ENCODE data around the gene PLXNC1. TPM values are rescaled to one million over a fixed set of nuclear protein-coding genes. Genes with fewer than 3 reads are reported as not detected.
A peak's percentile ranks its signal among the peaks of the same experiment; 100 is the strongest.

The PLXNC1 gene
- polyA plus RNA-seq, 1 experiment = 2.2 TPM

DNA sequence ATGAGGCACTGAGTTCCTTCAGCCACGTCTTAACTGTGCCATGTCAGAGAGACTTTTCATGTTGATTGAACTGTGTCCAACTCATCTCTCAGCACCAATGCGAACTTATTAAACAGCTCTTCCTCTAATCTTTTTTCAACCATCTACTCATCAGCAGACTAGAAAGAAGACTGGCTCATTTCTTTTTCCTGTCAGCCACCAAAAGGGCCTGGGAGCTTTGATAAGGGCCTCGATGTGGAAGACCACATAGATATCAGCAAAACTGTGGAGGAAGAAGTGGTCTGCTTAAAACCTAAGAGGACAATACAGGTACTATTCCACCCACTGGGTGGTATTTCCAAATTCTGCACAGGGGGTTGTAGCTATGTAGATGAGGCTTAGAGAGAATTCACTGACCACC, 3.6 kb upstream of the PLXNC1 start:
- Histone ChIP-seq H3K27me3 (ENCODE audit: control insufficient read depth, insufficient read depth, low read length) (peaks cover 25% of the 10 kb centered on the region), H3K36me3 (ENCODE audit: control insufficient read depth, insufficient read depth, low read length) (no peaks in the 10 kb centered on the region), H3K4me3 (ENCODE audit: low read depth, low read length) (no peak overlapping the region)
- ChIA-PET CTCF (interaction anchor here (1.0 to 5.0 kb wide), 9 partner anchors 10 to 1191 kb away, joined by 3 to 44 read pairs (median 5); no protein-coding TSS in a partner anchor), POLR2A (no interaction called here)
- DNase-seq (ENCODE audit: low read depth) = no peak
- no peak for TF ChIP-seq CTCF (IDR thresholded peaks at IDR 0.05; ENCODE audit: insufficient read depth, low read depth, low read length)

GRCh38 chr12:94145191-94145983, 3.0 kb upstream of the PLXNC1 start:
- TF ChIP-seq CTCF (IDR thresholded peaks at IDR 0.05; ENCODE audit: insufficient read depth, low read depth, low read length) = peak; percentile 49
- CTCF ChIA-PET = interaction anchor here (0.6 to 5.0 kb wide), 14 partner anchors 10 to 1412 kb away, joined by 3 to 44 read pairs (median 4); no protein-coding TSS in a partner anchor
- Histone ChIP-seq H3K36me3 (ENCODE audit: control insufficient read depth, insufficient read depth, low read length) (no peaks in the 10 kb centered on the region), H3K4me3 (ENCODE audit: low read depth, low read length) (no peak overlapping the region), H3K27me3 (ENCODE audit: control insufficient read depth, insufficient read depth, low read length) (peaks cover 31% of the 10 kb centered on the region)
- POLR2A ChIA-PET = interaction anchor here (0.7 kb wide), 1 partner anchor 265 kb away, joined by 7 read pairs; no protein-coding TSS in a partner anchor
- no peak for DNase-seq (ENCODE audit: low read depth)

DNA sequence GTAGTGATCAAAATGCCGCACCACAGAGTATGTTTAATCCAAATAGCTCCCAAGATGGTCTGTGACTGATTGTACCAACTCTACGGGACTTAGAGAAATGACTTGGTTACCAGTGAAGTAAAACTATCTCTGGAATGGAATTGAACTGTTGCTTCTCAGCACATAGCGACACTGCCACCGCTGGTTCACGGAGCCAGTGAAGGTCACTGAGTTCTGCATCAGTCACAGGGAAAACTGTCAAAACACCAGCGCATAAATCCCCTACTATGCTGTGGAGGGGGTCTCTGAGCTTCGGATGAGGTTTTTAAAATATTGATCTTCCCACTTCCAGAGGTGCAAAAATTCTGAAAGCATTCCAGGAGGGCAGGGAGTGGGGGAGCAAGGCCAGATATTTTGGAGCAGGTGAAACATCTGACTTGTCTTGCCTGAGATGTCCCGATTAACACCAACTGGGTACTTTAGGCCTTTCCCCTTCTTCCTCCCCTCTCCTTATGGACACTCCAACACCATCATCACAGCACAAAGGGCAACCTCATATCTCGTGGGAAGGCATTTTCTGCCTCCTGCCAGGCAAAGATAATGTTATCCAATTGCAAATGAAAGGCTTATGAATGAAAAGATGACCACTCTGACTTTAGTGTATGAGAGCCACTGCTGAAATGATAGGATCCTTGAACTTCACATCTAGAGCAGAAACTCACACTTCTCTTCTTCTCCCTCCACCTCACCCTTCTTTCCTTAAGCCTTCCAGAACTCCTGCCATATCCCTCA, 2.0 kb upstream of the PLXNC1 start:
- ChIA-PET POLR2A (interaction anchor here (0.7 kb wide), 1 partner anchor 266 kb away, joined by 7 read pairs; no protein-coding TSS in a partner anchor), CTCF (interaction anchor here (0.6 to 5.0 kb wide), 12 partner anchors 11 to 1411 kb away, joined by 3 to 44 read pairs (median 4); no protein-coding TSS in a partner anchor)
- Histone ChIP-seq H3K27me3 (ENCODE audit: control insufficient read depth, insufficient read depth, low read length) (peaks cover 37% of the 10 kb centered on the region), H3K4me3 (ENCODE audit: low read depth, low read length) (no peak overlapping the region), H3K36me3 (ENCODE audit: control insufficient read depth, insufficient read depth, low read length) (no peaks in the 10 kb centered on the region)
- TF ChIP-seq CTCF (IDR thresholded peaks at IDR 0.05; ENCODE audit: insufficient read depth, low read depth, low read length) = no peak
- DNase-seq (ENCODE audit: low read depth) = no peak

DNA sequence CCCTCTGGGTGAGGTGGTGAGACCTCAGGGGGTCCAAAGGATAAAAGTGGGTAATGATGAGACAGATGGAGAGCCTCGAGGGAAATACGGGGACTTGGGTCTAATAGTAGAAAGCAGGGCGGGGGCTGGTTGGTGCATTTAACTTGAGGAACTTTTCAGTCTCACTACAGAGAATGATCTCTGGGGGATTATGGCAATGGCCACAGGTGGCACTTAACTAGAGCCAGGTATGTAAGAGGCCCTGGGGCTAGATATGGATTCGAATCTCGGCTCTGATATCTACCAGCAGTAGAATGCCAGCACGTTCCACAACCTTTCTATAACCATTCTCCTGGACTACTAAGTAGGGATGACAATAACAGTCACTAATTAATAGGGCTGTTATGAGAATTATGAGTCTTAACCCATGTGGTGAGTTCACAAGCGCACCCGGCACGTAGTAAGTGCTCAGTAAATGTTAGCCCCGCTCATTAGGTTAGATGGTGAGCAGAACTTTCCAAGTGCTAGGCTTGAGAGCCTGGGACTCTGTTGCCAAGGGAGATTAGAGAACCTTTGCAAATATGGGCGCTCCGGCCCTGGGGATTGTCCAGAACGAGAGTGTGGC, 888 bp upstream of the PLXNC1 start:
- TF ChIP-seq CTCF (IDR thresholded peaks at IDR 0.05; ENCODE audit: insufficient read depth, low read depth, low read length) = no peak
- ChIA-PET CTCF (interaction anchor here (4.2 kb wide), 1 partner anchor 12 kb away, joined by 29 read pairs; no protein-coding TSS in a partner anchor), POLR2A (no interaction called here)
- no peaks in the 10 kb centered on the region for H3K36me3 ChIP-seq (ENCODE audit: control insufficient read depth, insufficient read depth, low read length)
- H3K27me3 ChIP-seq (ENCODE audit: control insufficient read depth, insufficient read depth, low read length) = peaks cover 40% of the 10 kb centered on the region
- no peak for DNase-seq (ENCODE audit: low read depth)
- H3K4me3 ChIP-seq (ENCODE audit: low read depth, low read length) = peak overlapping the region; percentile 50

Data from BJ (cell line).